NB4 (cell line): ENCODE measurements around the gene PET100.

ENCODE experiments used
- MYC ChIP-seq: IDR thresholded peaks from 2 replicates; pipeline ENCODE4 v1.6.1; 2011; ENCODE audit warnings: low read depth, low read length
- POLR2A ChIP-seq: IDR thresholded peaks from 2 replicates; pipeline ENCODE4 v1.6.1; 2011; ENCODE audit warnings: mild to moderate bottlenecking; ENCODE audit not compliant: insufficient read length; ENCODE audit errors: extremely low read depth
- TF ChIP-seq, protein P1 (sequence below): IDR thresholded peaks from 2 replicates; pipeline ENCODE4 v1.6.1; 2011; ENCODE audit warnings: low read depth, low read length
- TF ChIP-seq, protein P2 (sequence below): IDR thresholded peaks from one replicate; pipeline ENCODE4 v1.5.1; 2012; ENCODE audit warnings: low read depth, low read length

DNA sequence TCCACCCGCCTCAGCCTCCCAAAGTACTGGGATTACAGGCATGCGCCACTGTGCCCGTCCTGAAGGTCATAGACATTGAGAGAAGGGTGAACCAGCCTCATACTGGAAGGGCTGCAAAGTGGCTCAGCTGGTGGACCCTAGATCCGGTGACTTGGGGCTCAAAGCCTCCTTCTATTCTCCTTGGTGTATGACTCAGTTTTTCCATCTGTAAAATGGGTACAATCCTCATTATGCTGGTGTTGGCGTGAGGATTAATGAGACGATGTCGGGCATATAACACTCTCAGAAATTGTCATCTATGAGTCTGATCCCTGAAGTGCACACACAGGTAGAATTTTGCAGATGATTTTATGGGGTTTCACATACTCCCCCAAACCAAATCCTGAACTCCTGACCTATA is 39.8 kb upstream of the PET100 start:
- TF ChIP-seq POLR2A (no peak), MYC (no peak)
- TF ChIP-seq, protein P1, sequence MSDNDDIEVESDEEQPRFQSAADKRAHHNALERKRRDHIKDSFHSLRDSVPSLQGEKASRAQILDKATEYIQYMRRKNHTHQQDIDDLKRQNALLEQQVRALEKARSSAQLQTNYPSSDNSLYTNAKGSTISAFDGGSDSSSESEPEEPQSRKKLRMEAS: no peak
- TF ChIP-seq, protein P2, sequence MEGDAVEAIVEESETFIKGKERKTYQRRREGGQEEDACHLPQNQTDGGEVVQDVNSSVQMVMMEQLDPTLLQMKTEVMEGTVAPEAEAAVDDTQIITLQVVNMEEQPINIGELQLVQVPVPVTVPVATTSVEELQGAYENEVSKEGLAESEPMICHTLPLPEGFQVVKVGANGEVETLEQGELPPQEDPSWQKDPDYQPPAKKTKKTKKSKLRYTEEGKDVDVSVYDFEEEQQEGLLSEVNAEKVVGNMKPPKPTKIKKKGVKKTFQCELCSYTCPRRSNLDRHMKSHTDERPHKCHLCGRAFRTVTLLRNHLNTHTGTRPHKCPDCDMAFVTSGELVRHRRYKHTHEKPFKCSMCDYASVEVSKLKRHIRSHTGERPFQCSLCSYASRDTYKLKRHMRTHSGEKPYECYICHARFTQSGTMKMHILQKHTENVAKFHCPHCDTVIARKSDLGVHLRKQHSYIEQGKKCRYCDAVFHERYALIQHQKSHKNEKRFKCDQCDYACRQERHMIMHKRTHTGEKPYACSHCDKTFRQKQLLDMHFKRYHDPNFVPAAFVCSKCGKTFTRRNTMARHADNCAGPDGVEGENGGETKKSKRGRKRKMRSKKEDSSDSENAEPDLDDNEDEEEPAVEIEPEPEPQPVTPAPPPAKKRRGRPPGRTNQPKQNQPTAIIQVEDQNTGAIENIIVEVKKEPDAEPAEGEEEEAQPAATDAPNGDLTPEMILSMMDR: no peak
